Lower leg skin (tissue), 4 donors: ENCODE results near the gene MGLL. TPM values are rescaled to one million over a fixed set of nuclear protein-coding genes. Genes with fewer than 3 reads are reported as not detected.

Source experiments
- DNase-seq, 2 donors: peaks; one replicate each; pipeline ENCODE4 v3.0.0-alpha.2; 2019; ENCODE audit warnings: low spot score in 2 of 2
- H3K4me3 ChIP-seq: fragments of 200-600 bp; sonication (generic); 2 replicates; pipeline ENCODE4 v1.5.1; 2017; ENCODE audit warnings: mild to moderate bottlenecking, low read depth; ENCODE audit not compliant: poor library complexity, severe bottlenecking
- POLR2A ChIP-seq, 2 donors: fragments of 450-650 bp; IDR thresholded peaks; one replicate each; pipeline ENCODE4 v1.6.1; 2016 to 2017; ENCODE audit warnings: antibody characterized with exemption in 2 of 2, mild to moderate bottlenecking in 1 of 2, moderate library complexity in 1 of 2
- WGBS, 2 donors: methylation state at CpG; one replicate each; pipeline ENCODE4 v1.1.5; 2018; 5-methylcytosine and 5-hydroxymethylcytosine counted together
- intact Hi-C: fragments of 100-400 bp; cut with DNase I; formaldehyde crosslinking; loops from one replicate; pipeline ENCODE4 v1.15.0; 2023; ENCODE audit warnings: low total_unique reads
- total RNA-seq, 4 donors: library from RNA; depleted of rRNA; stranded (reverse); fragments of >200 nt; gene quantifications; one replicate each; pipeline ENCODE4 v1.1.0, GENCODE V29; 2016
- TF ChIP-seq, protein P1 (sequence below), 3 donors: fragments of 450-650 bp; IDR thresholded peaks; one replicate each; pipeline ENCODE4 v1.5.1; 2016; ENCODE audit warnings: antibody characterized with exemption in 3 of 3, mild to moderate bottlenecking in 3 of 3, moderate library complexity in 2 of 3

Gene MGLL
- total RNA-seq, 4 donors from 2014 or later = 44.0 to 57.4 (median 48.0) TPM

DNA sequence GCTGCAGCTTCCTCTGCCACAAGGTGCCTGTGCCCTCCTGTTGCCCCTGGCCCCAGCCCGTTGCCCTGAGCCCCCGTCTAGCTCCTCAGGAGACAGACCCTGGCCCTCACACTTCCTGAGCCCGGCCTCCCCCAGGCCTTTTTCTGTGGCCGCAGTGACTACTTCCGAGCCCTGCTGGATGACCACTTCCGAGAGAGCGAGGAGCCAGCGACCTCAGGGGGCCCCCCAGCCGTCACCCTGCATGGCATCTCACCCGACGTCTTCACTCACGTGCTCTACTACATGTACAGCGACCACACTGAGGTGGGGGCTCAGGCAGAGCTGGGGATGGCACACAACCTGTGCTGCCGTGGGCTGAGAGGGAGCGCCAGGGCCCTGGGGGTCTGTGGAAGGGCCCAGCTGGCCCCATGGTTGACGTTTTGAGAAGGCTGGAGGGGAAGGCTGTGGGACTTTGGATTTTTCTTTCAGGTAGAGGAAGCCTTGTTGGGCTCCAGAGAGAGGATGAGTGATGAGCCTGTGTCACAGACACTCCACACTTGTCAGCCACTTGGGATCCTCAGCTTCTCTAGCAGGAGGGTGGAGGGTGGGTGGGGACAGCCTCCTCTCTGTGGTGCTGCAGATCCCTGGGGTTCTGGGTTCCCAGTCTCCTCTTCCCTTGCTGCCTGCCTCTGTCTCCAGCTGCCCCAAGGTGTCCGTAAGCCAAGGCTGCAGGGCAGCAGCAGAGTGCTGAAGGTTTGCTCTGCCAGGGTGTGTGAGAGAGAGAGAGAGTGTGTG, 144.6 kb downstream of the MGLL start:
- TF ChIP-seq, protein P1, sequence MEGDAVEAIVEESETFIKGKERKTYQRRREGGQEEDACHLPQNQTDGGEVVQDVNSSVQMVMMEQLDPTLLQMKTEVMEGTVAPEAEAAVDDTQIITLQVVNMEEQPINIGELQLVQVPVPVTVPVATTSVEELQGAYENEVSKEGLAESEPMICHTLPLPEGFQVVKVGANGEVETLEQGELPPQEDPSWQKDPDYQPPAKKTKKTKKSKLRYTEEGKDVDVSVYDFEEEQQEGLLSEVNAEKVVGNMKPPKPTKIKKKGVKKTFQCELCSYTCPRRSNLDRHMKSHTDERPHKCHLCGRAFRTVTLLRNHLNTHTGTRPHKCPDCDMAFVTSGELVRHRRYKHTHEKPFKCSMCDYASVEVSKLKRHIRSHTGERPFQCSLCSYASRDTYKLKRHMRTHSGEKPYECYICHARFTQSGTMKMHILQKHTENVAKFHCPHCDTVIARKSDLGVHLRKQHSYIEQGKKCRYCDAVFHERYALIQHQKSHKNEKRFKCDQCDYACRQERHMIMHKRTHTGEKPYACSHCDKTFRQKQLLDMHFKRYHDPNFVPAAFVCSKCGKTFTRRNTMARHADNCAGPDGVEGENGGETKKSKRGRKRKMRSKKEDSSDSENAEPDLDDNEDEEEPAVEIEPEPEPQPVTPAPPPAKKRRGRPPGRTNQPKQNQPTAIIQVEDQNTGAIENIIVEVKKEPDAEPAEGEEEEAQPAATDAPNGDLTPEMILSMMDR (IDR thresholded peaks at IDR 0.05) = no peak
- TF ChIP-seq POLR2A (IDR thresholded peaks at IDR 0.05) = no peak
- WGBS, 2 donors = 92 to 93% methylated on average over 17 of the region's 17 CpGs
- intact Hi-C loops = loop anchor here (10.0 kb wide), 2 partner anchors 103 to 147 kb away; partner anchors contain the start of gene MGLL
- peak in 1 of 2 donors; percentile 82 for DNase-seq
- H3K4me3 ChIP-seq = no peak overlapping the region

DNA sequence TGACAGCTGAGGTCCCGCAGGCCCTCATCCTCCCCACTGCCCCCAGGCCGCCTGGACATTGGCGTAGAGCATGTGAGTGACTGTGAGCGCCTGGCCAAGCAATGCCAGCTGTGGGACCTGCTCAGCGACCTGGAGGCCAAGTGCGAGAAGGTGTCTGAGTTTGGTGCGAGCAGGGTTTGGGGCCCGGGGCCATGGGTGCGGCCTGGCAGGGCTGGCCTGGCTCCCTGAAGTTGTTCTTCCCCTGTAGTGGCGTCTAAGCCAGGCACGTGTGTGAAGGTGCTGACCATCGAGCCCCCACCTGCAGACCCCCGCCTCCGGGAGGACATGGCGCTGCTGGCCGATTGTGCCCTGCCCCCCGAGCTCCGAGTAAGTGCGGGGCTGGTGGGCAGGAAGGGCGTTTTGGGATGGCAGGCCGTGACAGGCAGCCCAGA, 145.4 kb downstream of the MGLL start:
- TF ChIP-seq POLR2A (IDR thresholded peaks at IDR 0.05) = no peak
- TF ChIP-seq, protein P1 (IDR thresholded peaks at IDR 0.05) = no peak
- 66 to 82% methylated on average over 21 of the region's 21 CpGs for WGBS, 2 donors
- intact Hi-C loops = loop anchor here (10.0 kb wide), 2 partner anchors 102 to 148 kb away; partner anchors contain the start of gene MGLL
- DNase-seq = peak in 1 of 2 donors; percentile 80
- no peak overlapping the region for H3K4me3 ChIP-seq

DNA sequence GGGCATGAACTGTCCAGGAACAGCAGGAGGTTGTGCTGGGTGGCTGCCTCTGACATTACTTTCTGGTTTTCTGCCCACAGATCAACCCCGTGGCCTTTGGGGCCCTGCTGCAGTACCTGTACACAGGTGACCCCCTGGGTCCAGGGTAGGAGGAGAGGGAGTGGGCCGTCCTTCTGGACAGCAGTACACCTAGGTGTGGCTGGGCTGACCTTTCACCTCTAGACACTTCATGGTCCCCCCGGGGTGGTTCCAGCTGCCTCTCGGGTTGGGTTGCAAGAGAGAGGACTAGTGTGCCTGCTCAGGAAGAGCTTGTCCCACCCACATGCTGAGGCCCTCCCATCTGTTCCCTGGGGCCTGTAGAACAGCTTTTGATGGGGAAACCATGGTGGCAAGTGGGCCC, 145.9 kb downstream of the MGLL start:
- H3K4me3 ChIP-seq = no peak overlapping the region
- DNase-seq = peak in 1 of 2 donors; percentile 50
- intact Hi-C loops = loop anchor here (10.0 kb wide), 2 partner anchors 102 to 148 kb away; partner anchors contain the start of gene MGLL
- no peak for TF ChIP-seq POLR2A (IDR thresholded peaks at IDR 0.05)
- TF ChIP-seq, protein P1 (IDR thresholded peaks at IDR 0.05) = no peak
- 61 to 66% methylated on average over 4 of the region's 4 CpGs for WGBS, 2 donors

DNA sequence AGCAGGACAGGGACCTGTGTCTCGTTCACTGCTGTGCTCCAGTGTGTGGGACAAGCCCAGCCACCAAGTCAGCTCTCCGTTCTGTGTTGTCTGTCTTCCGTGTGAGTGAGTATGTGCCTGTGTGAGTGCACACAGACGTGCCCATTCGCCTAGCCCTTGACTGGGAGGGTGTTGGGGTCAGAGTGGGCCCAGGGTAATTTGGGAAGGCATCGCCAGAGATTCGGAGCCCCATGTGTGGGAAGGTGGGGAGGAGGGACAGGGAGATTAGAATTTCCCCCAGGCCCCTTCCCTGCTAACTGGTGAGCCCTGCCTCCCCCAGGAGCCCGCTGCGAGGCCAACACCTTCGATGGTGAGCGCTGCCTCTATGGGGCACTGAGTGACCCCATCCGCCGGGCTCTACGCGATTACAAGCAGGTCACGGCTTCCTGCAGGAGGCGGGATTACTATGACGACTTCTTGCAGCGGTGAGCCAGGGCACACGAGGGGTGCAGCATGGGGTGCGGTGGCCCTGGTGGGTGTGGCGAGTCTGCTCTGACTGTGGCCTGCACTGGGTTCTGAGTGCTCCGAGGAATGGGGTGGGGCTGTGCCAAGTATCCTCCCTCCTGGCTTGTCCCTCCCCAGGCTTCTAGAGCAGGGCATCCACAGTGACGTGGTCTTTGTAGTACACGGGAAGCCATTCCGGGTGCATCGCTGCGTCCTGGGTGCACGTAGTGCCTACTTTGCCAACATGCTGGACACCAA, 146.5 kb downstream of the MGLL start:
- WGBS, 2 donors = 78 to 79% methylated on average over 22 to 29 of the region's 29 CpGs
- TF ChIP-seq, protein P1 (IDR thresholded peaks at IDR 0.05) = no peak
- TF ChIP-seq POLR2A (IDR thresholded peaks at IDR 0.05) = no peak
- peak in 1 of 2 donors; percentile 84 for DNase-seq
- no peak overlapping the region for H3K4me3 ChIP-seq
- intact Hi-C loops = loop anchor here (10.0 kb wide), 2 partner anchors 101 to 149 kb away; partner anchors contain the start of gene MGLL

DNA sequence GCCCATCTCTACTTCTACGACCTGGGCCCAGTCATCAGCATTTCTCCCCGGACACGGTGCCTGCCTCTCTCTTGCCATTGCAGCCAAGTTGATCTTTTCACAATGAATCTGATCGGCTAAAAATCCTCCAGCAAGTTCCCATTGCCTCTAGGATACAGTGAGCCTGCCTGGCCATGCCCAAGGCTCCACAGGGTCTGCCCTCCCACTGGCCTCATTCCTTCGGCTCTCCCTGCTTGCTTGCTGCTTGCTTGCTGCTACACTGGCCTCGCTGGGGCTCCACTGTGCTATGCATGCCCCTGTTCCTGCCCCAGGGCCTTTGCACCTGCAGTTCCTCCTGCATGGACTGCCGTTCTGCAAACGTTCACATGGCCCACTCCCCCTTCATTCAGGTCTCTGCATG, 147.5 kb downstream of the MGLL start:
- H3K4me3 ChIP-seq = no peak overlapping the region
- TF ChIP-seq POLR2A (IDR thresholded peaks at IDR 0.05) = no peak
- TF ChIP-seq, protein P1 (IDR thresholded peaks at IDR 0.05) = no peak
- DNase-seq = peak in 1 of 2 donors; percentile 63
- 84 to 86% methylated on average over 8 of the region's 8 CpGs for WGBS, 2 donors
- intact Hi-C loops = loop anchor here (10.0 kb wide), 2 partner anchors 100 to 150 kb away; partner anchors contain the start of gene MGLL
